HepG2 (cell line): ENCODE data around the gene RMI2. TPM values are rescaled to one million over a fixed set of nuclear protein-coding genes. Genes with fewer than 3 reads are reported as not detected.
A peak's percentile ranks its signal among the peaks of the same experiment; 100 is the strongest.

Experiments used
- CBX5 ChIP-seq: sonication (generic); formaldehyde crosslinking; IDR thresholded peaks from 2 replicates; pipeline ENCODE4 v1.4.0; 2020; ENCODE audit warnings: missing genetic modification reagents, borderline replicate concordance
- E2F2 ChIP-seq: sonication (generic); formaldehyde crosslinking; IDR thresholded peaks from 2 replicates; pipeline ENCODE4 v1.4.0; 2020; ENCODE audit warnings: missing genetic modification reagents, borderline replicate concordance
- FOSL1 ChIP-seq: sonication (generic); formaldehyde crosslinking; IDR thresholded peaks from 2 replicates; pipeline ENCODE4 v1.9.0; 2021; ENCODE audit warnings: missing genetic modification reagents, borderline replicate concordance
- GMEB1 ChIP-seq: sonication (generic); formaldehyde crosslinking; IDR thresholded peaks from 2 replicates; pipeline ENCODE4 v1.5.1; 2020; ENCODE audit warnings: missing genetic modification reagents, mild to moderate bottlenecking, borderline replicate concordance
- MEF2D ChIP-seq: sonication (generic); formaldehyde crosslinking; IDR thresholded peaks from 2 replicates; pipeline ENCODE4 v1.5.1; 2020; ENCODE audit warnings: mild to moderate bottlenecking, missing genetic modification reagents
- NR2F2 ChIP-seq: IDR thresholded peaks from 2 replicates; pipeline ENCODE4 v1.6.1; 2012; ENCODE audit warnings: low read depth, inconsistent platforms, borderline replicate concordance
- SKIL ChIP-seq: sonication (generic); formaldehyde crosslinking; IDR thresholded peaks from 2 replicates; pipeline ENCODE4 v1.8.0; 2022; ENCODE audit warnings: missing genetic modification reagents, mild to moderate bottlenecking, moderate library complexity, borderline replicate concordance
- TIGD3 ChIP-seq: sonication (generic); formaldehyde crosslinking; IDR thresholded peaks from 2 replicates; pipeline ENCODE4 v1.5.1; 2020; ENCODE audit warnings: mild to moderate bottlenecking, missing genetic modification reagents, borderline replicate concordance
- ZBTB40 ChIP-seq, 2 experiments: fragments of 450-650 bp in 1 of 2; sonication (generic) in 1 of 2; formaldehyde crosslinking in 1 of 2; IDR thresholded peaks; 2 replicates each; pipeline versions ENCODE4 v1.6.1 to v1.8.0; 2016 to 2022; ENCODE audit warnings: antibody characterized with exemption in 1 of 2, mild to moderate bottlenecking in 1 of 2, missing genetic modification reagents in 1 of 2
- ZSCAN30 ChIP-seq: sonication (generic); formaldehyde crosslinking; IDR thresholded peaks from 2 replicates; pipeline ENCODE4 v1.5.0; 2020; ENCODE audit warnings: mild to moderate bottlenecking, missing genetic modification reagents
- polyA plus RNA-seq, 8 experiments: library from polyadenylated mRNA; depleted of rRNA in 3 of 8; stranded (reverse) in 7 of 8; unstranded in 1 of 8; fragments of >200 nt; fragmentation: Illumina TruSeq in 4 of 8; extraction: Trizol in 4 of 8; gene quantifications; 2 replicates each; pipeline versions ENCODE4 v1.2.1 to v1.2.3, GENCODE V29; 2011 to 2016; ENCODE audit warnings: low read depth in 4 of 8, missing spikeins in 1 of 8, mixed read lengths in 1 of 8; ENCODE audit not compliant: insufficient read depth in 1 of 8
- total RNA-seq, 5 experiments: library from RNA; depleted of rRNA; stranded (reverse); fragments of >200 nt; fragmentation: Illumina TruSeq; extraction: Trizol; gene quantifications; 2 replicates each; pipeline ENCODE4 v1.2.3, GENCODE V29; 2016; ENCODE audit warnings: low read depth in 1 of 5

RMI2 gene
- total and polyA plus RNA-seq, 2 of the 13 experiments (the other 11 are each of a cell fraction or from before 2014, with no cell fraction given), result 24.5 to 55.7 TPM

- no peak for TF ChIP-seq ZBTB40 (IDR thresholded peaks at IDR 0.05)
- no peak for TF ChIP-seq ZBTB40 (CRISPR knock-in tag; IDR thresholded peaks at IDR 0.05)
- TF ChIP-seq E2F2 (CRISPR knock-in tag), result no peak
- TF ChIP-seq ZSCAN30 (CRISPR knock-in tag), result no peak
- TF ChIP-seq MEF2D (CRISPR knock-in tag), result 0 out of 2 replicates have a peak, but pooled peaks have one; percentile 23
- TF ChIP-seq NR2F2, result 0 out of 2 replicates have a peak, but pooled peaks have one; percentile 8
- no peak for TF ChIP-seq CBX5
- no peak for TF ChIP-seq GMEB1 (CRISPR knock-in tag)
- no peak for TF ChIP-seq FOSL1
- no peak for TF ChIP-seq TIGD3 (CRISPR knock-in tag)
- TF ChIP-seq SKIL (CRISPR knock-in tag), result 0 out of 2 replicates have a peak, but pooled peaks have one; percentile 23
Measured at GRCh38 chr16:11340710-11341109, 4.5 kb upstream of the RMI2 start (continued).
